HG03432 (cell line): ENCODE results near the gene RAPGEF6.
A peak's percentile ranks its signal among the peaks of the same experiment; 100 is the strongest.
"Not testable (repeated sequence)": the region's sequence is repeated elsewhere in the genome, so short reads cannot be mapped to it uniquely, and the experiment has no call there.

Source experiments
- ATAC-seq: cut with Tn5 transposase; IDR thresholded peaks from one replicate; pipeline ENCODE4 v1.9.1; 2021; ENCODE audit warnings: mild to moderate bottlenecking, moderate library complexity; ENCODE audit not compliant: unreplicated experiment

RAPGEF6 gene

GRCh38 chr5:131609774-131610173 is 25.3 kb downstream of the RAPGEF6 start:
- ATAC-seq, result no peak

GRCh38 chr5:131608597-131608996 is 26.4 kb downstream of the RAPGEF6 start:
- ATAC-seq, result no peak

GRCh38 chr5:131607903-131608540 is 27.0 kb downstream of the RAPGEF6 start:
- ATAC-seq, result no peak

GRCh38 chr5:131607418-131607817 is 27.6 kb downstream of the RAPGEF6 start:
- no peak for ATAC-seq

- no peak for ATAC-seq
These were observed 29.9 kb downstream of the RAPGEF6 start for GRCh38 chr5:131605086-131605485.

GRCh38 chr5:131595088-131596033 is 39.7 kb downstream of the RAPGEF6 start:
- peak; percentile 70 for ATAC-seq

- no peak for ATAC-seq
These were observed 41.1 kb downstream of the RAPGEF6 start for GRCh38 chr5:131593921-131594320.

GRCh38 chr5:131593436-131593835 is 41.6 kb downstream of the RAPGEF6 start:
- not testable (repeated sequence) for ATAC-seq

- peak; percentile 51 for ATAC-seq
These were observed 45.3 kb downstream of the RAPGEF6 start for GRCh38 chr5:131589510-131590348.

GRCh38 chr5:131587541-131587940 is 47.5 kb downstream of the RAPGEF6 start:
- ATAC-seq, result no peak

- ATAC-seq, result no peak
These were observed 53.3 kb downstream of the RAPGEF6 start for GRCh38 chr5:131581702-131582101.

GRCh38 chr5:131579917-131580671 is 54.9 kb downstream of the RAPGEF6 start:
- ATAC-seq, result no peak

- ATAC-seq, result no peak
These were observed 59.3 kb downstream of the RAPGEF6 start for GRCh38 chr5:131575660-131576227.

GRCh38 chr5:131571669-131572168 is 63.3 kb downstream of the RAPGEF6 start:
- ATAC-seq, result no peak

GRCh38 chr5:131570757-131571156 is 64.3 kb downstream of the RAPGEF6 start:
- no peak for ATAC-seq

- ATAC-seq, result no peak
These were observed 70.8 kb downstream of the RAPGEF6 start for GRCh38 chr5:131564229-131564652.

GRCh38 chr5:131563434-131564228 is 71.4 kb downstream of the RAPGEF6 start:
- ATAC-seq, result no peak

- ATAC-seq, result no peak
These were observed 84.4 kb downstream of the RAPGEF6 start for GRCh38 chr5:131550606-131551005.

- no peak for ATAC-seq
These were observed 86.9 kb downstream of the RAPGEF6 start for GRCh38 chr5:131548176-131548575.
